AG09319 (cell line): Measurements from ENCODE around the gene CARD9.

Source experiments
- DNase-seq: peaks from one replicate; pipeline ENCODE4 v3.0.0-alpha.2; 2010; ENCODE audit warnings: low read depth; ENCODE audit errors: extremely low read depth
- CTCF ChIP-seq: IDR thresholded peaks from 2 replicates; pipeline ENCODE4 v1.5.1; 2011; ENCODE audit warnings: low read depth, mild to moderate bottlenecking, inconsistent platforms, low read length, moderate library complexity

CARD9 gene

GRCh38 chr9:136383436-136383835 lies 10.0 kb upstream of the CARD9 start:
- DNase-seq: no peak
- TF ChIP-seq CTCF: no peak

GRCh38 chr9:136381966-136382513 lies 8.6 kb upstream of the CARD9 start:
- TF ChIP-seq CTCF: no peak
- no peak for DNase-seq

GRCh38 chr9:136381311-136381710 lies 7.8 kb upstream of the CARD9 start:
- TF ChIP-seq CTCF: no peak

GRCh38 chr9:136380381-136380780 lies 6.9 kb upstream of the CARD9 start:
- no peak for DNase-seq
- TF ChIP-seq CTCF: no peak

More at GRCh38 chr9:136381311-136381710, 7.8 kb upstream of the CARD9 start:
- no peak for DNase-seq

GRCh38 chr9:136379891-136380290 lies 6.4 kb upstream of the CARD9 start:
- no peak for TF ChIP-seq CTCF
- DNase-seq: no peak

- TF ChIP-seq CTCF: no peak
- no peak for DNase-seq
Observed at GRCh38 chr9:136379401-136379800, 5.9 kb upstream of the CARD9 start.

GRCh38 chr9:136379003-136379287 lies 5.5 kb upstream of the CARD9 start:
- DNase-seq: no peak
- TF ChIP-seq CTCF: no peak
